Esophagus mucosa (tissue), 1 donor: Measurements from ENCODE around the gene C2orf76. TPM values are rescaled to one million over a fixed set of nuclear protein-coding genes. Genes with fewer than 3 reads are reported as not detected.
A peak's percentile ranks its signal among the peaks of the same experiment; 100 is the strongest.
"Not testable (repeated sequence)": the region's sequence is repeated elsewhere in the genome, so short reads cannot be mapped to it uniquely, and the experiment has no call there.

ENCODE experiments used
- ATAC-seq: fragments of 200-7000 bp; cut with Tn5 transposase; one replicate; pipeline ENCODE4 v1.9.1; 2020
- total RNA-seq: library from RNA; stranded (reverse); gene quantifications from one replicate; pipeline ENCODE4 v1.2.4, GENCODE V29; 2023
- donor health status: DM: yes; HTN: yes; CAD: no.

C2orf76 gene
- total RNA-seq, 1 donor from 2014 or later = 8.0 TPM

- ATAC-seq = no peak
These were observed 10.8 kb upstream of the C2orf76 start for GRCh38 chr2:119377294-119377992.

DNA sequence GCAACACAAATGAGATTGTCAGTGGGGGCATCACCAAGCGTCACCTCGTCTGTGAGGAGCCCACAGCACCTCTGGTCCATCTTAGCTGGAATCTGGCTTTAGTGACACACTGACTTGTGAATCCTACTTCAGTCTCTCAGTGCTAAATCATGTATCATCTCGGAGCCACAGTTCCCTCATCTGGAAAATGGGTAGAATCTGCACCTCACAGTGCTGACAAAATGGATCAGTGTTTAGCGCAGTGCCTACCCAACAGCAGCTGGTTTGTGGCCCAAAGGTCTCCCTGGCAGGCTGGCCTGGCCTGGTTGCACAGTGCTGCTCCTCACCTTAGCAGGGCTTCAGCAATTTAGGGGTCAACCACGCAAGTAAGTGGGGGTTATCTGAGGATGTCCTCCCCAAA is 10.2 kb upstream of the C2orf76 start:
- no peak for ATAC-seq

GRCh38 chr2:119376406-119376805 is 9.8 kb upstream of the C2orf76 start:
- ATAC-seq = not testable (repeated sequence)

DNA sequence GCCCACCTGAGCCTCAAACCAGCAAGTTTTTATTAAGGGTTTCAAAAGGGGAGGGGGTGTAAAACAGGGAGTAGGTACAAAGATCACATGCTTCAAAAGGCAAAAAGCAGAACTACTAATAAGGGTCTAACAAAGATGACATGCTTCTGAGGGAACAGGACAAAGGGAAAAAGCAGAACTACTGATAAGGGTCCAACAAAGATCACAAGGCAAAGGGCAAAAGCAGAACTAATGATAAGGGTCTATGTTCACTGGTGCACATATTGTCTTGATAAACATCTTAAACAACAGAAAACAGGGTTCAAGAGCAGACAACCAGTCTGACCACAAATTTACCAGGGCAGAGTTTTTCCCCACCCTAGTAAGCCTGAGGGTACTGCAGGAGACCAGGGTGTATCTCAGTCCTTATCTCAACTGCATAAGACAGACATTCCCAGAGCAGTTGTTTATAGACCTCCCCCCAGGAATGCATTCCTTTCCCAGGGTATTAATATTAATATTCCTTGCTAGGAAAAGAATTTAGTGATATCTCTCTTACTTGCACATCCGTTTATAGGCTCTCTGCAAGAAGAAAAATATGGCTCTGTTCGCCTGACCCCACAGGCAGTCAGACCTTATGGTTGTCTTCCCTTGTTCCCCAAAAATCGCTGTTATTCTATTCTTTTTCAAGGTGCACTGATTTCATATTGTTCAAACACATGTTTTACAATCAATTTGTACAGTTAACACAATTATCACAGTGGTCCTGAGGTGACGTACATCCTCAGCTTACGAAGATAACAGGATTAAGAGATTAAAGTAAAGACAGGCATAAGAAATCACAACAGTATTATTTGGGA is 7.5 kb upstream of the C2orf76 start:
- not testable (repeated sequence) for ATAC-seq

DNA sequence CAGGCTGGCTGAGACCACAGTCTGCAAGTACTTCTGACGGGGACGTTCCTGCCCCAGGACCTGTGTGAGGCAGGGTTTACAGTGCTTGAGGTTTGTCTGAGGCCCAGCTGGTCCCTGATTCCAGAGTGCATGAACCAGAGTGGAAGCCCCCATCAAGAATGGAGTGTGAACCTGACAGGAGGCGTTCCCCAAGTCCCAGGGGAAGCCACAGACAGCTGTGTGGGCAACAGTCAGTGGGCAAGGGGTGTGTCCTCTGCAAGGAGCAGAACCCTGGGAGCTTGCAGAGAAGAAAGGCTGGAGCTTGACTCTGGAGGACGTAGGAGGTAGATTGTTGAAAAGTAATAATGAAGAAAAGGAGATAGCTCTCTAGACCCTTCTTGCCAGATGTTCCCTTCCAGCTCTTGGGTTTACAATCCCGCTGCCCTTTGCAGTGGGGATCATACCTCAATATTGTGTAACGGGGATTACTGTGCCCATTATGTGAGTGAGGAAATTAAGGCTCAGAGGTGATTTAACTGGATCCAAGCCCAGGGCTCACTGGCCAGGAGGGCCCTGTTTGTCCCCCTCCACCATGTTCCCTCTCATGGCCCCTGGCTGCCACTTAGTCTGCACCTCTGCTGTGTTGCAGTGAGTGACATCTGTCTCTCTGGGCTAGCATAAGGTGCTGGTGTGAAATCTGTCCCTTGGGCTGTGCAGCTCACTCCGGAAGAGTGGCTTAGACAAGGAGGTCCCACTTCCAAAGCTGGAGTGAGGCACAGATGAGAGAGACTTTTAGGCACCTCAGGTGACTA is 6.3 kb upstream of the C2orf76 start:
- no peak for ATAC-seq

- no peak for ATAC-seq
These were observed 4.5 kb upstream of the C2orf76 start for GRCh38 chr2:119371111-119371510.

- ATAC-seq = no peak
These were observed 3.2 kb upstream of the C2orf76 start for GRCh38 chr2:119369845-119370244.

DNA sequence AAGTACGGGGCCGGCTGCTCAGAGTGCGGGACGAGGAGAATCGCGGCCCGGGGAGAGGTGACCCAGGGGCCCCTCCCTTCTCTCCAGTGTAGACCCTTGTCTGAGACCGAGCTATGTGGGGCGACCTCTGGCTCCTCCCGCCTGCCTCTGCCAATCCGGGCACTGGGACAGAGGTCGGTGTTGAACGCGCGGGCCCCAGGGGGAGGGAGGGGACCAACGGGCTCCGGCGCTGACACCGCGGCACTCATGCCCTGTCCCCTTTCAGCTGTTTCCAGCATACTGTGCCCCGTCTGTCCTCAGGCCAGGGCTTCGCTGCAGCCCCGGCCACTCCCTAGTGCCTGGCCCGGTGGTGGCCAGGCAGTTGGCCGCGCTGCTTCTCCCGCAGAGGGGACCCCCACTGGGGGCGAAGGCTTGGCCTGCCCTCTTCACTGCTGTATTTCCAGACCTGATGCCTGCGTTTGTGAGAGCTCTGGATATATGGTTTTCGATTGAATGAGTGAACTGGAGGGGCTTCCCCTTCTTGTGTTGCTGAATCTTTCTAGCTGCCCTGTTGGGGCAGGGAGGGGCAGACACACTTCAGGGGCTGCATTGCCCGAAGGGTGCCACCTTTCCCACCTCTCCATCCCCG is 952 bp upstream of the C2orf76 start:
- peak; percentile 47 for ATAC-seq

- peak; percentile 2 for ATAC-seq
These were observed 429 bp downstream of the C2orf76 start for GRCh38 chr2:119366161-119366648.

GRCh38 chr2:119365436-119365835 is 1.2 kb downstream of the C2orf76 start:
- no peak for ATAC-seq

DNA sequence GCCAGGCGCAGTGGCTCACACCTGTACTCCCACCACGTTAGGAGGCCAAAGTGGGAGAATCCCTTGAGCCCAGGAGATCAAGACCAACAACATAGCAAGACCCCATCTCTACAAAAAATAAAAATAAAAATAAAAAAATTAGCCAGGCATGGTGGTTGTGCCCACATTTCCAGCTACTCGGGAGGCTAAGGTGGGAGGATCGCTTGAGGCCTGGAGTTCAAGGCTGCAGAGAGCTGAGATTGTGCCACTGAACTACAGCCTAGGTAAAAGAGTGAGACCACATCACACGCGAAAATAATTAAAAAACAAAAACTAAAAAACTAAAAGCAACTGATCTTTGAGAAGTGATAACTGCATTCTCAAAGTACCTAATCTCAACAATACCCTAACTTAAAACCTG is 1.8 kb downstream of the C2orf76 start:
- no peak for ATAC-seq

DNA sequence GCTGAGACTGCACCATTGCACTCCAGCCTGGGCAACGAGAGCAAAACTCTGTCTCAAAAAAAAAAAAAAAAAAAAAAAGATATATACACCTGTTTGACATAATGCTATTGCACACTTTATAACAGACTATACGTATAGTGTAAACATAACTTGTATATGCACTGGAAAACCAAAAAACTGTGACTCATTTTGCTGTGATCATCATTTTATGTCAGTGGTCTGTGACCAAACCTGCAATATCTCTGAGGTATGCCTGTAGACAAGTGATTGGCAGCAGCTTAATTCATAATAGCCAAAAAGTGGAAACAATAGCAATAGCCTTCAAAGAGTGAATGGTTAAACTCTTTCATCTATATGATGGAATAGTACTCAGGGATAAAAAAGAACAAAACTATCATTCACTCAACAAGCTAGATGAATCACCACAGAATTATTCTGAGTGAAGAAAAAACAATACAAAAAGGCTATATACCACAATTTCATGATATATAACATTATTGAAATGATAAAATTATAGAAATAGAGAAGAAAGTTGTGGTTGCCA is 6.1 kb downstream of the C2orf76 start:
- no peak for ATAC-seq

GRCh38 chr2:119359774-119360173 is 6.9 kb downstream of the C2orf76 start:
- no peak for ATAC-seq

GRCh38 chr2:119354860-119355259 is 11.8 kb downstream of the C2orf76 start:
- no peak for ATAC-seq

DNA sequence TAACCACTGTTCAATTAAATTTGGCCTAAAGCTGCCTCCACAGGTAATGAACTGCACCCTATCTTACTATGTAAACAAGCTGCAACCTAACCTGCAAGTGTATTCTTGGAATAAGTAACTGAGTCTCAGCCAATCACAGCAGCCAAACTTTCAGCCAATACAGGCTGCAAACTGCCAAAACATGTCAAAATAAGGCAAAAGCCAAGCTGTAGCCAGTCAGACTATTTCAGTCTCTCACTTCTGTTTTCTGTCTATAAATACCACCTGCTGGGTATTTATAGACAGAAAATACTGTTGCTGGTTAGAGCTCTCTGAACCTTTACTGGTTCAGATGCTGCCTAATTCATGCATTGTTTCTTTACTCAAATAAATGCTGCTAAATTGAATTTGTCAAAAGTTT is 14.3 kb downstream of the C2orf76 start:
- peak; percentile 46 for ATAC-seq

GRCh38 chr2:119350311-119350998 is 16.2 kb downstream of the C2orf76 start:
- ATAC-seq = peak; percentile 84

DNA sequence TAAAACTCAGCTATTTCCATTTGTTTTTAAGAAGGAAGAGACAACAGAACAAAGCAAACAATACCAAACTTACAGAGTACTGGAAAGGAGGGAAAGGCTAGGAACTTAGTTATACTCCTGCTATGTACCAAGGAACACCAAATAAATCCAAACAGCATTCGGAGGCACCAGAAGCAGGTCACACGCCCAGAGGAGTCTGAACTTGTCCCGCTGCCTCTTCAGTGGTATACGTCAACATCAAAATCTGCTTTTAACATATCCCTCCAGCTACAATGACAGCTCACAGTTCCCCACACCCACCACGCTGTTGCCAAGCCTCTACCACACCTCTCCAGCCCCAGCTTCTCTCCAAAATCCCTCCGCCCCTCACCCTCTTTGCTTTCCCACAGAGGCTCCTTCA is 17.3 kb downstream of the C2orf76 start:
- ATAC-seq = peak; percentile 95

DNA sequence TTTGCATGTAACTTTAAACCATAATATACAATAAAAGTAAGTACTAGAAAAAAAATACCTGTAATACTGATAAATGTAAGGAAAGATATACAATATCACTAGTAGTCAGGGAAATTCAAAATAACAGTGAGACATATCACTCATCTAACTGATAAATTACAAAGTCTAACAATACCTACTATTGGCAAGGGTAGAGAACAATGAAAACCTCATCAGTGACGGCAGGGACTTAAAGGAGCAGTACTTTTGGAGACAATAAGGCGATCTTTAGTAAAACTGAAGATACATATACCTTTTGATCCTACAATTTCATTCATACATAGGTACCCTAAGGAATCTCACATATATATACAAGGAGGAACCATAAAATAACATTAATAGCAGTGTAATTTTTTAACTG is 24.9 kb downstream of the C2orf76 start:
- no peak for ATAC-seq

GRCh38 chr2:119339562-119339923 is 27.1 kb downstream of the C2orf76 start:
- no peak for ATAC-seq

DNA sequence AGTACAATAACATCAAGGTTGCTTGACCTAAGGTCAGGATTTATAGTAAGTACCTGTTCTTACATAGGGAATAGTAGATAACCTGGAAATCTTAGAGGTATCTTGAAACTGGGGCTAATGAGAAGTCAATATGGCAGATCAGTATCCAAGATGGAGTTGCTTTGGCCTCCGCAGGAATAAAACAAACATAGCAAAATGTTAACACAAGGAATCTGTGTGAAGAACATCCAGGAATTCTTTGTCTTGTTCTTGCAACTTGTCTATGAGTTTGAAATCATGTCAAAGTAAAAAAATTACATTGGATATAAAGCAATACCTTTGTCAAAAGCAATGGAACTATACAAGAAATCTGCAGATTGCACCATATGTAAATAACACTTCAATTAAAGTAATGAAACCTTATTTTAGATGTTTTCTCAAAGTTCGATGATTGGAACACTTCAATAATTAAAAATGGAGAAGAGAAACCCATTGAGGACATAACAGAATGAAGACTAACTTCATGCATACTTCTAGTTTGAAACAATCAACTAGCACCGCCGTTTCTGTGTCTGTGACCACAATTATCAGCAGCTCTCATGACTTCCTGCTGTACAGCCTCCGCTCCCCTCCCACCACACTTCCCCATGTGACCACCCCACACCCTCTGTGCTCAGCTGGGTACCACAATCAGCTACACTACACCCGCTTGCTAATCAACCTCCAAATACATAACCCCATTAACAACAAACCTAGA is 27.6 kb downstream of the C2orf76 start:
- ATAC-seq = peak; percentile 55

DNA sequence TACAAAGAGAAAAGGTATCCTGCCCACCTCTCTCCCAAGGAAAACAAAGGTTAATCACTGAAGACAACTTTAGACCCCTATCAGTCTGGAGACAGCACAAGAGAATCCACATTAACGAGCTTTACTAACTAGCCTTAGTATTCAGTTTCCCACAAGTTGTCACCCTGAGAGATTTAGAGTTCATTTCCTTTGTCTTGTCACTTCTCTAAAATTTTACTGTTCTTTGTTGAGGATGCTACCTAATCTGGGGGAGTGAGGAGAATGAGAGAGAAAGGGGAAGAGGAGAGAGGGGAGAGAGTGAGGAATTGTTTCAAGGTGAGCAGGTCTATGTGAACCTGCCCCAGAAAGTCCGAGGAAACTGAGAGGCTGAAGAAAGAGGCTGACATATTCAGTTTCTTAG is 28.4 kb downstream of the C2orf76 start:
- ATAC-seq = no peak
